SK-N-SH (cell line): ENCODE results near the gene FRY. TPM values are rescaled to one million over a fixed set of nuclear protein-coding genes. Genes with fewer than 3 reads are reported as not detected.

Experiments used
- CTCF ChIA-PET: fragments of 300-600, 350-600 bp; formaldehyde crosslinking; extraction: SDS; loops from one replicate; lab custom pipeline; 2021; lab: Yijun Ruan, JAX
- POLR2A ChIA-PET: fragments of 350-600 bp; sonication (Branson Sonifier 250); formaldehyde crosslinking; extraction: SDS; loops from one replicate; lab custom pipeline; 2020; ENCODE audit warnings: antibody characterized with exemption, inconsistent platforms; lab: Yijun Ruan, JAX
- DNase-seq: peaks from one replicate; pipeline ENCODE4 v3.0.0; 2012
- H2AFZ ChIP-seq: fragments of 200-600 bp; sonication (generic); 2 replicates; pipeline ENCODE4 v1.8.1; 2016; ENCODE audit warnings: antibody characterized with exemption, mild to moderate bottlenecking, low read depth
- H3F3A ChIP-seq: fragments of 200-600 bp; sonication (generic); replicated peaks from 2 replicates; pipeline ENCODE3; 2016; ENCODE audit warnings: antibody characterized with exemption, mild to moderate bottlenecking; ENCODE audit not compliant: insufficient read depth
- H3K27ac ChIP-seq, 2 experiments: fragments of 200-500 bp in 1 of 2; fragments of 200-600 bp in 1 of 2; sonication (Bioruptor generic) in 1 of 2; sonication (generic), shearing (Covaris generic) in 1 of 2; 2 replicates each; pipeline versions ENCODE4 v1.5.1 to v1.6.1; 2014 to 2016; ENCODE audit warnings: low read depth in 2 of 2, inconsistent platforms in 1 of 2, low read length in 1 of 2, mild to moderate bottlenecking in 1 of 2, mixed read lengths in 1 of 2
- H3K27me3 ChIP-seq: fragments of 200-600 bp; sonication (generic), shearing (Covaris generic); 2 replicates; pipeline ENCODE4 v1.6.1; 2016; ENCODE audit warnings: mixed run types; ENCODE audit not compliant: insufficient read depth
- H3K36me3 ChIP-seq, 2 experiments: fragments of 200-500 bp in 1 of 2; fragments of 200-600 bp in 1 of 2; sonication (Bioruptor generic) in 1 of 2; sonication (generic) in 1 of 2; replicated peaks in 1 of 2; 2 replicates each; pipeline versions ENCODE3 to v1.5.1; 2014 to 2016; ENCODE audit warnings: low read length in 1 of 2, mild to moderate bottlenecking in 1 of 2; ENCODE audit not compliant: insufficient read depth in 2 of 2, control insufficient read depth in 1 of 2
- H3K4me1 ChIP-seq, 2 experiments: fragments of 200-500 bp in 1 of 2; fragments of 200-600 bp in 1 of 2; sonication (Bioruptor generic) in 1 of 2; sonication (generic), shearing (Covaris generic) in 1 of 2; 2 replicates each; pipeline versions ENCODE4 v1.5.1 to v1.6.1; 2014 to 2016; ENCODE audit warnings: low read depth in 1 of 2, low read length in 1 of 2, mixed run types in 1 of 2; ENCODE audit not compliant: insufficient read depth in 2 of 2, control insufficient read depth in 1 of 2
- H3K4me2 ChIP-seq: fragments of 200-600 bp; sonication (generic), shearing (Covaris generic); 2 replicates; pipeline ENCODE4 v1.6.1; 2017; ENCODE audit warnings: mixed run types
- H3K4me3 ChIP-seq, 2 experiments: fragments of 200-500 bp in 1 of 2; fragments of 200-600 bp in 1 of 2; sonication (Bioruptor generic) in 1 of 2; sonication (generic), shearing (Covaris generic) in 1 of 2; 2 replicates each; pipeline versions ENCODE4 v1.5.1 to v1.8.1; 2014 to 2016; ENCODE audit warnings: low read depth in 2 of 2, inconsistent platforms in 1 of 2, low read length in 1 of 2, mild to moderate bottlenecking in 1 of 2, mixed read lengths in 1 of 2, moderate library complexity in 1 of 2
- H3K79me2 ChIP-seq: fragments of 200-600 bp; sonication (generic); 2 replicates; pipeline ENCODE4 v1.8.1; 2017; ENCODE audit warnings: mild to moderate bottlenecking; ENCODE audit not compliant: insufficient read depth
- H3K9ac ChIP-seq: fragments of 200-600 bp; sonication (generic); 2 replicates; pipeline ENCODE4 v1.6.1; 2017; ENCODE audit warnings: mixed run types
- H3K9me2 ChIP-seq: fragments of 200-600 bp; sonication (generic); 2 replicates; pipeline ENCODE4 v1.6.1; 2017; ENCODE audit warnings: mixed run types
- H3K9me3 ChIP-seq: fragments of 200-600 bp; sonication (generic); 2 replicates; pipeline ENCODE4 v1.6.1; 2017; ENCODE audit warnings: mixed run types, mild to moderate bottlenecking, moderate library complexity
- H4K20me1 ChIP-seq: fragments of 200-600 bp; sonication (generic); 2 replicates; pipeline ENCODE4 v1.6.1; 2017; ENCODE audit warnings: mild to moderate bottlenecking, mixed run types; ENCODE audit not compliant: insufficient read depth
- CHD2 ChIP-seq: fragments of 150-350 bp; IDR thresholded peaks from 2 replicates; pipeline ENCODE4 v1.6.1; 2018; ENCODE audit warnings: low read length; ENCODE audit not compliant: partially characterized antibody
- CTCF ChIP-seq: fragments of 200-600 bp; sonication (generic); IDR thresholded peaks from 2 replicates; pipeline ENCODE4 v1.6.1; 2017; ENCODE audit warnings: antibody characterized with exemption, mild to moderate bottlenecking, moderate library complexity
- EP300 ChIP-seq, 2 experiments: IDR thresholded peaks; 2 replicates each; pipeline versions ENCODE4 v1.4.0 to v1.6.1; 2012; ENCODE audit warnings: borderline replicate concordance in 1 of 2, low read depth in 1 of 2, low read length in 1 of 2
- EZH2phosphoT487 ChIP-seq: fragments of 200-600 bp; sonication (generic); IDR thresholded peaks from 2 replicates; pipeline ENCODE4 v1.6.1; 2017; ENCODE audit warnings: low read depth, mixed run types, mild to moderate bottlenecking, antibody characterized with exemption, moderate library complexity, borderline replicate concordance
- FOXJ3 ChIP-seq: sonication (generic); formaldehyde crosslinking; IDR thresholded peaks from 2 replicates; pipeline ENCODE4 v1.5.1; 2020; ENCODE audit warnings: mild to moderate bottlenecking, missing genetic modification reagents
- GABPA ChIP-seq: IDR thresholded peaks from 2 replicates; pipeline ENCODE4 v1.4.0; 2012; ENCODE audit warnings: low read depth, mild to moderate bottlenecking
- GATA2 ChIP-seq: sonication (generic); formaldehyde crosslinking; IDR thresholded peaks from 2 replicates; pipeline ENCODE4 v1.5.0; 2020; ENCODE audit warnings: mild to moderate bottlenecking, missing genetic modification reagents
- IRF3 ChIP-seq: fragments of 150-350 bp; IDR thresholded peaks from 2 replicates; pipeline ENCODE4 v1.6.1; 2016; ENCODE audit warnings: mild to moderate bottlenecking, low read depth, low read length
- JUND ChIP-seq: IDR thresholded peaks from 2 replicates; pipeline ENCODE4 v1.4.0; 2012
- MAX ChIP-seq: IDR thresholded peaks from 2 replicates; pipeline ENCODE4 v1.4.0; 2012; ENCODE audit warnings: low read depth
- MEF2A ChIP-seq: IDR thresholded peaks from 2 replicates; pipeline ENCODE4 v1.4.0; 2012; ENCODE audit warnings: low read depth, borderline replicate concordance
- MXI1 ChIP-seq: IDR thresholded peaks from 2 replicates; pipeline ENCODE4 v1.6.1; 2012; ENCODE audit warnings: mild to moderate bottlenecking, low read depth, low read length, improper control_type of control experiment
- RAD21 ChIP-seq: IDR thresholded peaks from 2 replicates; pipeline ENCODE4 v1.6.1; 2012; ENCODE audit warnings: mild to moderate bottlenecking, low read length
- RFX5 ChIP-seq: IDR thresholded peaks from 2 replicates; pipeline ENCODE4 v1.6.1; 2012; ENCODE audit warnings: mild to moderate bottlenecking, improper control_type of control experiment, low read length
- SIN3A ChIP-seq: IDR thresholded peaks from 2 replicates; pipeline ENCODE4 v1.6.1; 2012; ENCODE audit warnings: low read depth, mild to moderate bottlenecking, low read length, moderate library complexity, borderline replicate concordance
- SMC3 ChIP-seq: IDR thresholded peaks from 2 replicates; pipeline ENCODE4 v1.6.1; 2012; ENCODE audit warnings: low read depth, low read length, improper control_type of control experiment
- TAF1 ChIP-seq: IDR thresholded peaks from 2 replicates; pipeline ENCODE4 v1.6.1; 2012; ENCODE audit warnings: low read depth, mild to moderate bottlenecking, low read length, moderate library complexity, borderline replicate concordance
- TCF12 ChIP-seq: IDR thresholded peaks from 2 replicates; pipeline ENCODE4 v1.4.0; 2012
- USF2 ChIP-seq: fragments of 150-350 bp; IDR thresholded peaks from 2 replicates; pipeline ENCODE4 v1.6.1; 2017; ENCODE audit warnings: antibody characterized with exemption, low read length, low read depth, borderline replicate concordance
- WGBS: methylation state at CpG from one replicate; pipeline ENCODE4 v1.1.6; 2017; ENCODE audit warnings: low lambda C conversion rate; 5-methylcytosine and 5-hydroxymethylcytosine counted together
- polyA plus RNA-seq, 3 experiments: library from polyadenylated mRNA; depleted of rRNA; stranded (reverse); fragments of >200 nt; gene quantifications; 2 replicates each; pipeline ENCODE4 v1.2.3, GENCODE V29; 2012
- TF ChIP-seq, protein P1 (sequence below): IDR thresholded peaks from 2 replicates; pipeline ENCODE4; 2012

The FRY gene
- polyA plus RNA-seq, 1 of the 3 experiments (the other 2 are of a cell fraction) = 1.4 TPM

GRCh38 chr13:32168131-32168530 is 136.6 kb downstream of the FRY start:
- no peaks in the 10 kb centered on the region for H3K79me2 ChIP-seq
- H4K20me1 ChIP-seq = no peaks in the 10 kb centered on the region
- H3K4me1 ChIP-seq = peaks cover 0 to 3% of the 10 kb centered on the region in 2 experiments; a peak in 1 of 4 replicates
- no peak for TF ChIP-seq USF2
- no peak for TF ChIP-seq CHD2
- no peak for TF ChIP-seq GATA2 (CRISPR knock-in tag)
- TF ChIP-seq EP300 (IDR thresholded peaks at IDR 0.05; ENCODE audit: borderline replicate concordance in 1 of 2, low read depth in 1 of 2, low read length in 1 of 2) = no peak
- no peak for TF ChIP-seq TCF12
- no peak for TF ChIP-seq TAF1
- TF ChIP-seq MXI1 = no peak
- no peak for TF ChIP-seq MAX
- TF ChIP-seq FOXJ3 (CRISPR knock-in tag) = no peak
- TF ChIP-seq IRF3 = no peak
- TF ChIP-seq, protein P1, sequence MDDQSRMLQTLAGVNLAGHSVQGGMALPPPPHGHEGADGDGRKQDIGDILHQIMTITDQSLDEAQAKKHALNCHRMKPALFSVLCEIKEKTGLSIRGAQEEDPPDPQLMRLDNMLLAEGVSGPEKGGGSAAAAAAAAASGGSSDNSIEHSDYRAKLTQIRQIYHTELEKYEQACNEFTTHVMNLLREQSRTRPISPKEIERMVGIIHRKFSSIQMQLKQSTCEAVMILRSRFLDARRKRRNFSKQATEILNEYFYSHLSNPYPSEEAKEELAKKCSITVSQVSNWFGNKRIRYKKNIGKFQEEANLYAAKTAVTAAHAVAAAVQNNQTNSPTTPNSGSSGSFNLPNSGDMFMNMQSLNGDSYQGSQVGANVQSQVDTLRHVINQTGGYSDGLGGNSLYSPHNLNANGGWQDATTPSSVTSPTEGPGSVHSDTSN = no peak
- TF ChIP-seq CTCF = no peak
- no peak for TF ChIP-seq SIN3A
- no peak for TF ChIP-seq RFX5
- TF ChIP-seq JUND = no peak
- TF ChIP-seq GABPA = no peak
- TF ChIP-seq SMC3 = no peak
- no peak for TF ChIP-seq RAD21
- TF ChIP-seq EZH2phosphoT487 = no peak
- TF ChIP-seq MEF2A = no peak
- H3K36me3 ChIP-seq = no peaks in the 10 kb centered on the region
- H3K9me3 ChIP-seq = no peaks in the 10 kb centered on the region
- no peak overlapping the region for H3K4me2 ChIP-seq
- H3K27ac ChIP-seq = no peak overlapping the region
- H3K4me3 ChIP-seq = no peak overlapping the region
- H3K27me3 ChIP-seq = no peaks in the 10 kb centered on the region
- 25% methylated on average over 1 of the region's 1 CpG for whole genome bisulfite sequencing
- no peak overlapping the region for H2AFZ ChIP-seq
- CTCF ChIA-PET = interaction anchor here (0.8 to 1.6 kb wide), 2 partner anchors 9 to 258 kb away, joined by 3 to 5 read pairs; no protein-coding TSS in a partner anchor
- POLR2A ChIA-PET = no interaction called here
- DNase-seq = no peak
- H3K9me2 ChIP-seq = no peaks in the 10 kb centered on the region
- no peak overlapping the region for H3K9ac ChIP-seq
- no peaks in the 10 kb centered on the region for H3F3A ChIP-seq
